ENCODE results near the gene CCL21.
"Not testable (repeated sequence)": the region's sequence is repeated elsewhere in the genome, so short reads cannot be mapped to it uniquely, and the experiment has no call there.

Gene CCL21

GRCh38 chr9:34723141-34723540 lies 13.2 kb upstream of the CCL21 start:
- no peak for ATAC-seq
- TF ChIP-seq OSR1 (CRISPR knock-in tag; IDR thresholded peaks at IDR 0.05) (no peak), BACH2 (CRISPR knock-in tag; IDR thresholded peaks at IDR 0.05; ENCODE audit: borderline replicate concordance) (no peak), CSRNP3 (CRISPR knock-in tag; IDR thresholded peaks at IDR 0.05) (no peak), TCF4 (CRISPR knock-in tag; IDR thresholded peaks at IDR 0.05; ENCODE audit: borderline replicate concordance) (no peak), ZC3H10 (CRISPR knock-in tag; IDR thresholded peaks at IDR 0.05) (no peak), ZNF565 (CRISPR knock-in tag; conservative IDR thresholded peaks at IDR 0.05; ENCODE audit: low read depth) (no peak), SNAI2 (CRISPR knock-in tag; IDR thresholded peaks at IDR 0.05) (no peak), ESRRG (CRISPR knock-in tag; IDR thresholded peaks at IDR 0.05) (no peak), RARB (CRISPR knock-in tag; IDR thresholded peaks at IDR 0.05) (no peak)

GRCh38 chr9:34719769-34720025 lies 9.8 kb upstream of the CCL21 start:
- ATAC-seq = not testable (repeated sequence)

GRCh38 chr9:34719021-34719768 lies 9.3 kb upstream of the CCL21 start:
- TF ChIP-seq TOX (CRISPR knock-in tag; IDR thresholded peaks at IDR 0.05; ENCODE audit: borderline replicate concordance) (no peak), SNAI2 (CRISPR knock-in tag; IDR thresholded peaks at IDR 0.05) (no peak), PPARA (CRISPR knock-in tag; IDR thresholded peaks at IDR 0.05; ENCODE audit: borderline replicate concordance) (no peak), BACH2 (CRISPR knock-in tag; IDR thresholded peaks at IDR 0.05; ENCODE audit: borderline replicate concordance) (no peak), ZNF70 (CRISPR knock-in tag; IDR thresholded peaks at IDR 0.05) (no peak), ZNF565 (CRISPR knock-in tag; conservative IDR thresholded peaks at IDR 0.05; ENCODE audit: low read depth) (no peak), ZFP30 (CRISPR knock-in tag; IDR thresholded peaks at IDR 0.05) (no peak), POU6F1 (CRISPR knock-in tag; IDR thresholded peaks at IDR 0.05; ENCODE audit: borderline replicate concordance, low read depth) (no peak), ZNF8 (CRISPR knock-in tag; IDR thresholded peaks at IDR 0.05) (no peak), TCF4 (CRISPR knock-in tag; IDR thresholded peaks at IDR 0.05; ENCODE audit: borderline replicate concordance) (no peak), CSRNP3 (CRISPR knock-in tag; IDR thresholded peaks at IDR 0.05) (no peak), OSR1 (CRISPR knock-in tag; IDR thresholded peaks at IDR 0.05) (no peak), ZC3H10 (CRISPR knock-in tag; IDR thresholded peaks at IDR 0.05) (no peak), RARB (CRISPR knock-in tag; IDR thresholded peaks at IDR 0.05) (no peak), TSHZ2 (CRISPR knock-in tag; IDR thresholded peaks at IDR 0.05) (no peak)
- ATAC-seq = no peak

- TF ChIP-seq ZC3H10 (CRISPR knock-in tag; IDR thresholded peaks at IDR 0.05) (no peak), ZNF8 (CRISPR knock-in tag; IDR thresholded peaks at IDR 0.05) (no peak), SNAI2 (CRISPR knock-in tag; IDR thresholded peaks at IDR 0.05) (no peak), ZNF70 (CRISPR knock-in tag; IDR thresholded peaks at IDR 0.05) (no peak), OSR1 (CRISPR knock-in tag; IDR thresholded peaks at IDR 0.05) (no peak), ZNF565 (CRISPR knock-in tag; conservative IDR thresholded peaks at IDR 0.05; ENCODE audit: low read depth) (no peak), TCF4 (CRISPR knock-in tag; IDR thresholded peaks at IDR 0.05; ENCODE audit: borderline replicate concordance) (no peak), TOX (CRISPR knock-in tag; IDR thresholded peaks at IDR 0.05; ENCODE audit: borderline replicate concordance) (no peak), POU6F1 (CRISPR knock-in tag; IDR thresholded peaks at IDR 0.05; ENCODE audit: borderline replicate concordance, low read depth) (no peak), CSDC2 (CRISPR knock-in tag; IDR thresholded peaks at IDR 0.05) (no peak), ZFP3 (CRISPR knock-in tag; IDR thresholded peaks at IDR 0.05) (no peak), BACH2 (CRISPR knock-in tag; IDR thresholded peaks at IDR 0.05; ENCODE audit: borderline replicate concordance) (no peak)
- ATAC-seq = no peak; the same call in 2 of the 3 replicates
These were observed 8.2 kb upstream of the CCL21 start for GRCh38 chr9:34717996-34718614.
